ENCODE measurements around the gene CRADD. TPM values are rescaled to one million over a fixed set of nuclear protein-coding genes. Genes with fewer than 3 reads are reported as not detected.
"Not testable (repeated sequence)": the region's sequence is repeated elsewhere in the genome, so short reads cannot be mapped to it uniquely, and the experiment has no call there.

Gene CRADD
- total RNA-seq, 1 donor, result 17.2 TPM

GRCh38 chr12:93780101-93780641, 103.0 kb downstream of the CRADD start:
- DNase-seq (ENCODE audit: low read depth in 2 of 3, low spot score in 2 of 3), result no peak

- not testable (repeated sequence) for DNase-seq (ENCODE audit: low read depth in 2 of 3, low spot score in 2 of 3)
Observed at GRCh38 chr12:93780886-93781285, 103.7 kb downstream of the CRADD start.

- DNase-seq (ENCODE audit: low read depth in 2 of 3, low spot score in 2 of 3), result not testable (repeated sequence)
Observed at GRCh38 chr12:93781961-93782360, 104.8 kb downstream of the CRADD start.

- no peak for DNase-seq (ENCODE audit: low read depth in 2 of 3, low spot score in 2 of 3)
Observed at GRCh38 chr12:93782853-93783252, 105.7 kb downstream of the CRADD start.

GRCh38 chr12:93783832-93784231, 106.7 kb downstream of the CRADD start:
- DNase-seq (ENCODE audit: low read depth in 2 of 3, low spot score in 2 of 3), result no peak

GRCh38 chr12:93784339-93785086, 107.3 kb downstream of the CRADD start:
- peak in 1 of 3 donors; percentile 60 for DNase-seq (ENCODE audit: low read depth in 2 of 3, low spot score in 2 of 3)

- no peak for DNase-seq (ENCODE audit: low read depth in 2 of 3, low spot score in 2 of 3)
Observed at GRCh38 chr12:93785249-93786010, 108.3 kb downstream of the CRADD start.

GRCh38 chr12:93786656-93787397, 109.7 kb downstream of the CRADD start:
- DNase-seq (ENCODE audit: low read depth in 2 of 3, low spot score in 2 of 3), result no peak

- no peak for DNase-seq (ENCODE audit: low read depth in 2 of 3, low spot score in 2 of 3)
Observed at GRCh38 chr12:93788853-93789252, 111.7 kb downstream of the CRADD start.

- DNase-seq (ENCODE audit: low read depth in 2 of 3, low spot score in 2 of 3), result no peak
Observed at GRCh38 chr12:93789767-93790166, 112.6 kb downstream of the CRADD start.

- DNase-seq (ENCODE audit: low read depth in 2 of 3, low spot score in 2 of 3), result peak in 1 of 3 donors; percentile 44
Observed at GRCh38 chr12:93790472-93791152, 113.4 kb downstream of the CRADD start.

- no peak for DNase-seq (ENCODE audit: low read depth in 2 of 3, low spot score in 2 of 3)
Observed at GRCh38 chr12:93793007-93793406, 115.8 kb downstream of the CRADD start.

- DNase-seq (ENCODE audit: low read depth in 2 of 3, low spot score in 2 of 3), result no peak
Observed at GRCh38 chr12:93793983-93794382, 116.8 kb downstream of the CRADD start.

- DNase-seq (ENCODE audit: low read depth in 2 of 3, low spot score in 2 of 3), result no peak
Observed at GRCh38 chr12:93794738-93795137, 117.6 kb downstream of the CRADD start.

GRCh38 chr12:93795352-93795751, 118.2 kb downstream of the CRADD start:
- no peak for DNase-seq (ENCODE audit: low read depth in 2 of 3, low spot score in 2 of 3)

- no peak for DNase-seq (ENCODE audit: low read depth in 2 of 3, low spot score in 2 of 3)
Observed at GRCh38 chr12:93796729-93797128, 119.6 kb downstream of the CRADD start.

- DNase-seq (ENCODE audit: low read depth in 2 of 3, low spot score in 2 of 3), result no peak
Observed at GRCh38 chr12:93798279-93799151, 121.3 kb downstream of the CRADD start.

GRCh38 chr12:93801666-93802065, 124.5 kb downstream of the CRADD start:
- DNase-seq (ENCODE audit: low read depth in 2 of 3, low spot score in 2 of 3), result not testable (repeated sequence)

GRCh38 chr12:93802293-93802692, 125.1 kb downstream of the CRADD start:
- DNase-seq (ENCODE audit: low read depth in 2 of 3, low spot score in 2 of 3), result no peak

All from hematopoietic multipotent progenitor cell (in vitro differentiated cells).